Measurements from ENCODE around the gene STK11. TPM values are rescaled to one million over a fixed set of nuclear protein-coding genes. Genes with fewer than 3 reads are reported as not detected.
A peak's percentile ranks its signal among the peaks of the same experiment; 100 is the strongest.

Gene STK11
- total and polyA plus RNA-seq, 2 of the 4 experiments (the other 2 are of a cell fraction), result 39.3 to 42.8 TPM

DNA sequence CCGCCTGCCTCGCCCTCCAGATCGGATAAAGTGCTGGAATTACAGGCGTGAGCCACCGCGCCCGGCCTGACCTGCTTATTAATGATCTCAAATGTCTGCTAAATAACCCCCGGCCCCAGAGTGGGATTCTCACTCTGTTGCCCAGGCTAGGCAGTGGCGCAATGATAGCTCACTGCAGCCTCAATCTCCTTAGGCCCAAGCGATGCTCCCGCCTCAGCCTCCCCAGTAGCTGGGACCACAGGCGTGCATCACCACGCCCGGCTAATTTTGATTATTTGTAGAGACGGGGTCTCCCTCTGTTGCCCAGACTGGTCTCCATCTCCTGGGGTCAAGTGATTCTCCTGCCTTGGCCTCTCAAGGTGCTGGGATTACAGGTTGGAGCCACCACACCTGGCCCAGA lies 35.3 kb downstream of the STK11 start:
- Histone ChIP-seq H3K56ac (ENCODE audit: extremely low read depth, insufficient read depth, low read length) (no peak overlapping the region), H3K9me3 (ENCODE audit: control insufficient read depth, insufficient read depth, low read length) (no peaks in the 10 kb centered on the region), H4K5ac (ENCODE audit: low read depth, low read length) (no peak overlapping the region), H2BK5ac (ENCODE audit: low read depth, low read length, poor library complexity, severe bottlenecking) (no peak overlapping the region), H3K27me3 (ENCODE audit: control insufficient read depth, insufficient read depth, low read length) (no peaks in the 10 kb centered on the region), H3K9ac (ENCODE audit: low read depth, low read length) (no peak overlapping the region), H3K14ac (replicated peaks; ENCODE audit: low read depth, low read length) (no peak overlapping the region), H4K8ac (ENCODE audit: low read depth in 2 of 2, low read length in 2 of 2) (peak overlapping the region; percentile 22 to 84; a peak in 2 of 4 replicates), H3K9me1 (ENCODE audit: insufficient read depth, low read length) (no peaks in the 10 kb centered on the region), H3K36me3 (ENCODE audit: control insufficient read depth, insufficient read depth, low read length) (no peaks in the 10 kb centered on the region; the same call in 1 of the 2 replicates), H3K4ac (ENCODE audit: low read depth, low read length) (no peak overlapping the region), H3K4me3 (ENCODE audit: insufficient read depth, low read depth, low read length) (no peak overlapping the region), H3K4me2 (ENCODE audit: low read depth, low read length) (no peak overlapping the region; the same call in 1 of the 2 replicates), H3K79me1 (ENCODE audit: low read depth in 1 of 2, low read length in 2 of 2) (peaks cover 8 to 45% of the 10 kb centered on the region in 2 experiments; a peak in 2 of 4 replicates), H3K23ac (ENCODE audit: low read depth, low read length) (0 out of 2 replicates have a peak overlapping the region, but pooled peaks have one; percentile 5), H4K91ac (ENCODE audit: insufficient read depth, low read depth, low read length) (no peak overlapping the region), H2AK5ac (ENCODE audit: low read depth, low read length) (0 out of 2 replicates have a peak overlapping the region, but pooled peaks have one; percentile 33), H4K20me1 (ENCODE audit: insufficient read depth, low read length) (peaks cover 15% of the 10 kb centered on the region), H3K18ac (ENCODE audit: low read depth, low read length) (no peak overlapping the region), H2BK15ac (ENCODE audit: low read depth, low read length) (no peak overlapping the region), H2BK20ac (ENCODE audit: low read depth, low read length) (no peak overlapping the region), H2BK120ac (ENCODE audit: low read depth, low read length) (no peak overlapping the region), H2AFZ (replicated peaks; ENCODE audit: low read length, poor library complexity) (peak overlapping the region; percentile 95), H2AK9ac (replicated peaks; ENCODE audit: low read depth, low read length, poor library complexity) (peak overlapping the region; percentile 68), H3K4me1 (ENCODE audit: control insufficient read depth, insufficient read depth, low read length) (peaks cover 31% of the 10 kb centered on the region), H3K27ac (ENCODE audit: insufficient read depth, low read length) (no peak overlapping the region)
- ChIA-PET POLR2A (ENCODE audit: unreplicated experiment) (interaction anchor here (0.7 to 1.0 kb wide), 3 partner anchors 28 to 213 kb away, joined by 3 to 17 read pairs (median 6); no protein-coding TSS in a partner anchor), CTCF (interaction anchor here (0.8 kb wide), 1 partner anchor 26 kb away, joined by 3 read pairs; no protein-coding TSS in a partner anchor)
- DNase-seq, result no peak
- dilution Hi-C loops (cut with HindIII; ENCODE audit: low sequenced_read_pairs, unreplicated experiment) (no loop called here), intact Hi-C loops (cut with micrococcal nuclease) (loop anchor here (2.0 kb wide), 2 partner anchors 232 to 314 kb away; partner anchors contain the start of gene ARID3A), in situ Hi-C loops (cut with MboI; ENCODE audit: low sequenced_read_pairs) (no loop called here)
- no peak for ATAC-seq (ENCODE audit: low read depth)
- TF ChIP-seq SMC3 (IDR thresholded peaks at IDR 0.05; ENCODE audit: low read depth, low read length) (no peak), BHLHE40 (IDR thresholded peaks at IDR 0.05; ENCODE audit: low read depth, low read length) (no peak), CEBPB (IDR thresholded peaks at IDR 0.05; ENCODE audit: low read depth, low read length) (peak; percentile 37; the same call in 1 of the 2 replicates)
- no TSS peak for BruUV-seq (replicated peaks)
- WGBS, 2 experiments (ENCODE audit: extremely low coverage in 2 of 2, insufficient read length in 1 of 2), result 64% methylated on average over 13 of the region's 15 CpGs; no CpG with 5 or more reads in 1 of the 2 experiments

Data from IMR-90 (cell line).